HepG2 (cell line): ENCODE data around the gene RSAD2. TPM values are rescaled to one million over a fixed set of nuclear protein-coding genes. Genes with fewer than 3 reads are reported as not detected.

Experiments
- ATAC-seq: fragments of 200-7000 bp; cut with Tn5 transposase; 3 replicates; pipeline ENCODE4 v1.9.1; 2020; ENCODE audit warnings: mild to moderate bottlenecking, moderate library complexity
- BruUV-seq: library from RNA; stranded (reverse); fragments of 400-500 nt; replicated peaks from 2 replicates; lab custom pipeline; 2021; lab: Mats Ljungman, UMichigan
- CTCF ChIA-PET: fragments of 300-600 bp; formaldehyde crosslinking; extraction: SDS; loops from one replicate; lab custom pipeline; 2021; ENCODE audit warnings: low total read pairs, inconsistent platforms, low intra/inter-chr PET ratio; lab: Yijun Ruan, JAX
- POLR2A ChIA-PET: fragments of 350-600 bp; sonication (Branson Sonifier 250); formaldehyde crosslinking; loops from one replicate; lab custom pipeline; 2020; ENCODE audit warnings: antibody characterized with exemption, inconsistent platforms; lab: Yijun Ruan, JAX
- DNase-seq: peaks from one replicate; pipeline ENCODE4 v3.0.0-alpha.2; 2015; ENCODE audit warnings: low spot score
- FAIRE-seq: peaks from 3 replicates; lab custom pipeline; 2011; peaks lifted over from hg19 to GRCh38; lab: Jason Lieb, UNC
- H2AFZ ChIP-seq: one replicate; pipeline ENCODE4 v1.6.1; 2011; ENCODE audit warnings: low read length, inconsistent platforms
- H3K27ac ChIP-seq: fragments of 300-600 bp; 3 replicates; pipeline ENCODE4 v1.8.0; 2011; ENCODE audit warnings: mixed run types, mild to moderate bottlenecking, mixed read lengths, low read length, inconsistent platforms; ENCODE audit not compliant: insufficient read depth; ENCODE audit errors: extremely low read length
- H3K27me3 ChIP-seq, 2 experiments: fragments of 200-600 bp in 1 of 2; 2 replicates in 1 of 2; 3 replicates in 1 of 2; pipeline versions ENCODE4 v1.6.0 to v1.8.0; 2011; ENCODE audit warnings: low read length in 2 of 2, mild to moderate bottlenecking in 2 of 2, moderate library complexity in 2 of 2, inconsistent platforms in 1 of 2; ENCODE audit not compliant: insufficient read depth in 2 of 2, control insufficient read depth in 1 of 2
- H3K36me3 ChIP-seq, 2 experiments: fragments of 200-600 bp in 1 of 2; replicated peaks in 1 of 2; 2 replicates in 1 of 2; 3 replicates in 1 of 2; pipeline versions ENCODE4 v1.5.1 to v1.8.0; 2011; ENCODE audit warnings: low read length in 2 of 2, inconsistent platforms in 1 of 2; ENCODE audit not compliant: insufficient read depth in 2 of 2, control insufficient read depth in 1 of 2
- H3K4me1 ChIP-seq: 2 replicates; pipeline ENCODE4 v1.5.1; 2012; ENCODE audit warnings: low read length, inconsistent platforms; ENCODE audit not compliant: insufficient read depth
- H3K4me2 ChIP-seq: 2 replicates; pipeline ENCODE4 v1.6.0; 2011; ENCODE audit warnings: low read depth, low read length, inconsistent platforms
- H3K4me3 ChIP-seq, 3 experiments: fragments of 200-600 bp in 1 of 3; sonication (generic), shearing (Covaris generic) in 1 of 3; replicated peaks in 1 of 3; 2 replicates each; pipeline ENCODE4 v1.5.1; 2011 to 2016; ENCODE audit warnings: low read length in 3 of 3, inconsistent platforms in 2 of 3, low read depth in 2 of 3, mild to moderate bottlenecking in 2 of 3, control low read depth in 1 of 3, mixed read lengths in 1 of 3; ENCODE audit not compliant: insufficient read depth in 1 of 3
- H3K79me2 ChIP-seq: one replicate; pipeline ENCODE4 v1.6.1; 2011; ENCODE audit warnings: low read length, inconsistent platforms; ENCODE audit not compliant: insufficient read depth
- H3K9ac ChIP-seq: 2 replicates; pipeline ENCODE4 v1.6.0; 2011; ENCODE audit warnings: mild to moderate bottlenecking, low read depth, low read length, inconsistent platforms; ENCODE audit not compliant: insufficient read depth
- H3K9me3 ChIP-seq: 2 replicates; pipeline ENCODE4 v1.5.1; 2012; ENCODE audit warnings: mild to moderate bottlenecking, low read length
- H4K20me1 ChIP-seq: 2 replicates; pipeline ENCODE4 v1.6.0; 2011; ENCODE audit warnings: inconsistent platforms, mild to moderate bottlenecking, low read length, moderate library complexity; ENCODE audit not compliant: insufficient read depth
- FOXO1 ChIP-seq: sonication (generic); formaldehyde crosslinking; IDR thresholded peaks from 2 replicates; pipeline ENCODE4 v1.4.0; 2020; ENCODE audit warnings: missing genetic modification reagents
- JDP2 ChIP-seq: sonication (generic); formaldehyde crosslinking; IDR thresholded peaks from 2 replicates; pipeline ENCODE4 v1.8.1; 2022; ENCODE audit warnings: missing genetic modification reagents, borderline replicate concordance
- RBAK ChIP-seq: sonication (generic); formaldehyde crosslinking; IDR thresholded peaks from 2 replicates; pipeline ENCODE4 v1.5.1; 2020; ENCODE audit warnings: mild to moderate bottlenecking, missing genetic modification reagents
- SOX5 ChIP-seq: IDR thresholded peaks from 2 replicates; pipeline ENCODE4 v1.6.1; 2016; ENCODE audit warnings: borderline replicate concordance
- SRF ChIP-seq: IDR thresholded peaks from 2 replicates; pipeline ENCODE4 v1.6.1; 2011; ENCODE audit warnings: mild to moderate bottlenecking, low read depth, low read length, moderate library complexity
- TBP ChIP-seq: sonication (generic); formaldehyde crosslinking; IDR thresholded peaks from 2 replicates; pipeline ENCODE4 v1.5.0; 2020; ENCODE audit warnings: missing genetic modification reagents
- ZFP90 ChIP-seq: sonication (generic); formaldehyde crosslinking; IDR thresholded peaks from 2 replicates; pipeline ENCODE4 v1.8.0; 2022; ENCODE audit warnings: missing genetic modification reagents, mild to moderate bottlenecking, inconsistent platforms, borderline replicate concordance
- ZNF333 ChIP-seq: sonication (generic); formaldehyde crosslinking; IDR thresholded peaks from 2 replicates; pipeline ENCODE4 v1.4.0; 2020; ENCODE audit warnings: mild to moderate bottlenecking, missing genetic modification reagents, borderline replicate concordance
- ZNF430 ChIP-seq: sonication (generic); formaldehyde crosslinking; IDR thresholded peaks from 2 replicates; pipeline ENCODE4 v1.9.0; 2021; ENCODE audit warnings: mild to moderate bottlenecking, missing genetic modification reagents
- ZNF644 ChIP-seq: IDR thresholded peaks from 2 replicates; pipeline ENCODE4 v1.6.1; 2016; ENCODE audit warnings: low read depth
- ZSCAN29 ChIP-seq: sonication (generic); formaldehyde crosslinking; conservative IDR thresholded peaks from 2 replicates; pipeline ENCODE4 v1.4.0; 2020; ENCODE audit warnings: mild to moderate bottlenecking, missing genetic modification reagents
- WGBS: methylation state at CpG from one replicate; pipeline ENCODE4 v1.1.6; 2017; ENCODE audit warnings: low lambda C conversion rate; 5-methylcytosine and 5-hydroxymethylcytosine counted together
- in situ Hi-C: cut with HindIII; loops from 2 replicates; pipeline ENCODE4 v1.10.0; 2017; ENCODE audit warnings: low pct_unique_long_range_greater_than_20kb; ENCODE audit not compliant: extremely low pct_ligation_motif_present
- intact Hi-C: fragments of 100-400 bp; cut with micrococcal nuclease; formaldehyde crosslinking; loops from one replicate; pipeline ENCODE4 v1.10.0; 2022; ENCODE audit not compliant: unreplicated experiment
- polyA plus RNA-seq, 8 experiments: library from polyadenylated mRNA; depleted of rRNA in 3 of 8; stranded (reverse) in 7 of 8; unstranded in 1 of 8; fragments of >200 nt; fragmentation: Illumina TruSeq in 4 of 8; extraction: Trizol in 4 of 8; gene quantifications; 2 replicates each; pipeline versions ENCODE4 v1.2.1 to v1.2.3, GENCODE V29; 2011 to 2016; ENCODE audit warnings: low read depth in 4 of 8, missing spikeins in 1 of 8, mixed read lengths in 1 of 8; ENCODE audit not compliant: insufficient read depth in 1 of 8
- total RNA-seq, 5 experiments: library from RNA; depleted of rRNA; stranded (reverse); fragments of >200 nt; fragmentation: Illumina TruSeq; extraction: Trizol; gene quantifications; 2 replicates each; pipeline ENCODE4 v1.2.3, GENCODE V29; 2016; ENCODE audit warnings: low read depth in 1 of 5
- TF ChIP-seq, protein P1 (sequence below): conservative IDR thresholded peaks from 2 replicates; pipeline ENCODE4 v1.6.1; 2018; ENCODE audit warnings: missing genetic modification reagents
- TF ChIP-seq, protein P2 (sequence below): sonication (generic); formaldehyde crosslinking; IDR thresholded peaks from 2 replicates; pipeline ENCODE4 v1.5.0; 2020; ENCODE audit warnings: mild to moderate bottlenecking, missing genetic modification reagents
- TF ChIP-seq, protein P3 (sequence below): sonication (generic); formaldehyde crosslinking; conservative IDR thresholded peaks from 2 replicates; pipeline ENCODE4 v1.8.0; 2022; ENCODE audit warnings: missing genetic modification reagents

Gene RSAD2
- total and polyA plus RNA-seq, 2 of the 13 experiments (the other 11 are each of a cell fraction or from before 2014, with no cell fraction given): 0.11 TPM; not detected in 1

DNA sequence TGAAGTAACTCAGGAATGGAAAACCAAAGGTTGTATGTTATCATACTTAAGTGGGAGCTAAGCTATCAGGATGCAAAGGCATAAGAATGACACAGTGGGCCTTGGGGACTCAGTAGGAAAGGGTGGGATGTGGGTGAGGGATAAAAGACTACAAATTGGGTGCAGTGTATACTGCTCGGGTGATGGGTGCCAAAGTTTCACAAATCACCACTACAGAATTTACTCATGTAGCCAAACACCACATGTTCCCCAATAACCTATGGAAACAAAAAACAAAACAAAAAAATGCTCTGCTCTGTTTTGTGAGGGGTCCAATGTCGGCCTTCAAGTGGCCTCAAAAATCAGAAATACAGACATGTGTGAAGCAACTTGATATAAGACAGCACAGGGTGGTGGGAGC, 30.7 kb downstream of the RSAD2 start (continued):
- TF ChIP-seq, protein P1, sequence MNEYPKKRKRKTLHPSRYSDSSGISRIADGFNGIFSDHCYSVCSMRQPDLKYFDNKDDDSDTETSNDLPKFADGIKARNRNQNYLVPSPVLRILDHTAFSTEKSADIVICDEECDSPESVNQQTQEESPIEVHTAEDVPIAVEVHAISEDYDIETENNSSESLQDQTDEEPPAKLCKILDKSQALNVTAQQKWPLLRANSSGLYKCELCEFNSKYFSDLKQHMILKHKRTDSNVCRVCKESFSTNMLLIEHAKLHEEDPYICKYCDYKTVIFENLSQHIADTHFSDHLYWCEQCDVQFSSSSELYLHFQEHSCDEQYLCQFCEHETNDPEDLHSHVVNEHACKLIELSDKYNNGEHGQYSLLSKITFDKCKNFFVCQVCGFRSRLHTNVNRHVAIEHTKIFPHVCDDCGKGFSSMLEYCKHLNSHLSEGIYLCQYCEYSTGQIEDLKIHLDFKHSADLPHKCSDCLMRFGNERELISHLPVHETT: no peak
- TF ChIP-seq TBP (CRISPR knock-in tag): no peak
- no peak for TF ChIP-seq FOXO1 (CRISPR knock-in tag)

DNA sequence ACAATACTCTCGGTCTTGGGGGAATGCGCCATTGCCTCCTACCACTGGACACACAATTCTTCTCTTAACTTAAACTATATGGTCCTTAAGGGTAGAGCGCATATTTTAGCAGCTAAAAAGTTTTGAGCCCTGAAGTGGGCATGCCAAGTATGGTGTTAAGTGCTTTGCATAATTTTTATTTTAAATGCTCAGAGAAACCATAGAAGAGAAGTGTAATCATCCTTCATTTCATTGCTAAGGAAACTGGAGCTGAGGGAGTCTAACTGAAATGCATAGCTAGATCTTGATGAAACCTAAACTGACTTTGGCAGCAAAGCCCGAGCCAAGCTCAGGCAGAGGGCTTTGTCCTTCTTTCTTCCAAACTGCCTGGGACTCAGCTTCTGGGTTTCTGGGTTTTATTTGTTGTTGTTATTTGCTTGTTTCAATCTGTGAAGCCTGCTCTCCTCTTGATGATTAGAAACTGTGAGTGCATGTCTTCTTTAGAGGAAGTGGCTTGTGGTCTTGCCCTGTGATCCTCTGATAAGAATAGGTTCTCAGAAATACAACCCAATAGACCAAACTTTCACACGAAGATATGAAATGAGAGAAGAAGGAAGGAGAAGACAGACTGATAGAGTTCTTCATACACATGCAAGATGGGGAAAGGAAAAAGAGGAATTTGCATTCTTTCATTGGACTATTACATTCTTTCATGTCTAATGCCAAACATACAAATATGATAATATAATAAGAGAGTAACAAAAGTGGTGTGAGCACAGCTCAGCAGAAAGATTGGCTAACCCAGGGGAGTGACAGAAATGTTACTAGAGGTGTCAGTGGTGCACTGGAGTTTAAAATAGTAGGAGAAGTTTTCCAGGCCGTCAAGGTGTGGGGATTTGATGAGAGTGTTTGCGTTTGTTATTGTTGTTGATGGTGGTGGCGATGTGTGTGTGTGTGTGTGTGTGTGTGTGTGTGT, 32.1 kb downstream of the RSAD2 start:
- Histone ChIP-seq H3K79me2 (no peaks in the 10 kb centered on the region), H3K9ac (no peak overlapping the region), H3K36me3 (no peaks in the 10 kb centered on the region), H3K4me3 (no peak overlapping the region), H2AFZ (no peak overlapping the region), H3K27me3 (peaks cover 1 to 48% of the 10 kb centered on the region in 2 experiments; a peak in 3 of 5 replicates), H3K4me2 (no peak overlapping the region), H3K4me1 (peaks cover 9% of the 10 kb centered on the region), H3K9me3 (no peaks in the 10 kb centered on the region), H4K20me1 (no peaks in the 10 kb centered on the region), H3K27ac (no peak overlapping the region)
- ChIA-PET CTCF (no interaction called here), POLR2A (no interaction called here)
- DNase-seq: no peak
- intact Hi-C loops (no loop called here), in situ Hi-C loops (no loop called here)
- no peak for ATAC-seq
- 27% methylated on average over 8 of the region's 8 CpGs for WGBS
- FAIRE-seq: no peak
- no TSS peak for BruUV-seq
- TF ChIP-seq ZFP90 (CRISPR knock-in tag) (no peak), JDP2 (CRISPR knock-in tag) (no peak), ZNF333 (CRISPR knock-in tag) (no peak), SOX5 (CRISPR knock-in tag) (no peak), ZSCAN29 (CRISPR knock-in tag) (no peak), ZNF430 (no peak), RBAK (CRISPR knock-in tag) (no peak), ZNF644 (no peak), SRF (no peak)
- TF ChIP-seq, protein P2, sequence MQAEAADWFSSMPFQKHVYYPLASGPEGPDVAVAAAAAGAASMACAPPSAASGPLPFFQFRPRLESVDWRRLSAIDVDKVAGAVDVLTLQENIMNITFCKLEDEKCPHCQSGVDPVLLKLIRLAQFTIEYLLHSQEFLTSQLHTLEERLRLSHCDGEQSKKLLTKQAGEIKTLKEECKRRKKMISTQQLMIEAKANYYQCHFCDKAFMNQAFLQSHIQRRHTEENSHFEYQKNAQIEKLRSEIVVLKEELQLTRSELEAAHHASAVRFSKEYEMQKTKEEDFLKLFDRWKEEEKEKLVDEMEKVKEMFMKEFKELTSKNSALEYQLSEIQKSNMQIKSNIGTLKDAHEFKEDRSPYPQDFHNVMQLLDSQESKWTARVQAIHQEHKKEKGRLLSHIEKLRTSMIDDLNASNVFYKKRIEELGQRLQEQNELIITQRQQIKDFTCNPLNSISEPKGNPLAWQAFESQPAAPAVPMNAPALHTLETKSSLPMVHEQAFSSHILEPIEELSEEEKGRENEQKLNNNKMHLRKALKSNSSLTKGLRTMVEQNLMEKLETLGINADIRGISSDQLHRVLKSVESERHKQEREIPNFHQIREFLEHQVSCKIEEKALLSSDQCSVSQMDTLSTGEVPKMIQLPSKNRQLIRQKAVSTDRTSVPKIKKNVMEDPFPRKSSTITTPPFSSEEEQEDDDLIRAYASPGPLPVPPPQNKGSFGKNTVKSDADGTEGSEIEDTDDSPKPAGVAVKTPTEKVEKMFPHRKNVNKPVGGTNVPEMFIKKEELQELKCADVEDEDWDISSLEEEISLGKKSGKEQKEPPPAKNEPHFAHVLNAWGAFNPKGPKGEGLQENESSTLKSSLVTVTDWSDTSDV (CRISPR knock-in tag): no peak
- TF ChIP-seq, protein P3, sequence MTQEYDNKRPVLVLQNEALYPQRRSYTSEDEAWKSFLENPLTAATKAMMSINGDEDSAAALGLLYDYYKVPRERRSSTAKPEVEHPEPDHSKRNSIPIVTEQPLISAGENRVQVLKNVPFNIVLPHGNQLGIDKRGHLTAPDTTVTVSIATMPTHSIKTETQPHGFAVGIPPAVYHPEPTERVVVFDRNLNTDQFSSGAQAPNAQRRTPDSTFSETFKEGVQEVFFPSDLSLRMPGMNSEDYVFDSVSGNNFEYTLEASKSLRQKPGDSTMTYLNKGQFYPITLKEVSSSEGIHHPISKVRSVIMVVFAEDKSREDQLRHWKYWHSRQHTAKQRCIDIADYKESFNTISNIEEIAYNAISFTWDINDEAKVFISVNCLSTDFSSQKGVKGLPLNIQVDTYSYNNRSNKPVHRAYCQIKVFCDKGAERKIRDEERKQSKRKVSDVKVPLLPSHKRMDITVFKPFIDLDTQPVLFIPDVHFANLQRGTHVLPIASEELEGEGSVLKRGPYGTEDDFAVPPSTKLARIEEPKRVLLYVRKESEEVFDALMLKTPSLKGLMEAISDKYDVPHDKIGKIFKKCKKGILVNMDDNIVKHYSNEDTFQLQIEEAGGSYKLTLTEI (CRISPR knock-in tag): no peak
